Measurements from ENCODE around the gene NRXN3. TPM values are rescaled to one million over a fixed set of nuclear protein-coding genes. Genes with fewer than 3 reads are reported as not detected.
A peak's percentile ranks its signal among the peaks of the same experiment; 100 is the strongest.

The NRXN3 gene
- polyA plus RNA-seq, 1 of the 3 experiments (the other 2 are of a cell fraction): 1.6 TPM

DNA sequence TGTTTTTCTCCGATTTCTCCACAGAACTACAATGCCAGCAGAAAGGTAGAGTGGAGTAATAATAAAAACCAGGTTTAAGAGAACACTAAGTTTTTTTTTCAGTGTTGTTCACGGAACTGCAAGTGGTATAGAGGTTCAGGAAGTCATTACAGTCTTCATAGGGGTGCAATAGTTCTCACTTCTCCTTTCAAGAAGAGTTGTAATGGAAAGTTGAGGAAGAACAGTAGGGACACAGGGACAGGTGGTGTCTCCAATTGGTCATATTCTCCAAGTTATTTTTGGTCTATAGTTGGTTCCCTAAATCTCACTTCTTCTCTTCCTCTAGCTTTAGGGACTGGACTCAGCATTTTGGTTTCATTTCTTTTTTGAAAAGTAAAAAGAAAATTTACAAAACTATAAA is 894.0 kb downstream of the NRXN3 start:
- Histone ChIP-seq H3K9me3 (no peaks in the 10 kb centered on the region), H3K4me2 (no peak overlapping the region), H2AFZ (ENCODE audit: low read depth) (no peak overlapping the region), H3F3A (replicated peaks; ENCODE audit: insufficient read depth) (no peaks in the 10 kb centered on the region), H3K36me3 (replicated peaks in 1 of 2; ENCODE audit: control insufficient read depth in 1 of 2, insufficient read depth in 2 of 2, low read length in 1 of 2) (no peaks in the 10 kb centered on the region), H3K79me2 (ENCODE audit: insufficient read depth) (no peaks in the 10 kb centered on the region), H3K9me2 (no peaks in the 10 kb centered on the region), H3K27ac (ENCODE audit: low read depth in 2 of 2, low read length in 1 of 2) (no peak overlapping the region), H4K20me1 (ENCODE audit: insufficient read depth) (no peaks in the 10 kb centered on the region), H3K4me1 (ENCODE audit: control insufficient read depth in 1 of 2, insufficient read depth in 2 of 2, low read depth in 1 of 2, low read length in 1 of 2) (no peaks in the 10 kb centered on the region), H3K4me3 (ENCODE audit: low read depth in 2 of 2, low read length in 1 of 2) (no peak overlapping the region), H3K27me3 (ENCODE audit: insufficient read depth) (no peaks in the 10 kb centered on the region), H3K9ac (no peak overlapping the region)
- ChIA-PET POLR2A (no interaction called here), CTCF (no interaction called here)
- 29% methylated on average over 2 of the region's 2 CpGs for whole genome bisulfite sequencing (ENCODE audit: low lambda C conversion rate)
- TF ChIP-seq NFIC (IDR thresholded peaks at IDR 0.05; ENCODE audit: borderline replicate concordance) (no peak), EZH2phosphoT487 (IDR thresholded peaks at IDR 0.05; ENCODE audit: borderline replicate concordance, low read depth) (no peak), MEF2A (IDR thresholded peaks at IDR 0.05; ENCODE audit: borderline replicate concordance, low read depth) (no peak), TCF12 (IDR thresholded peaks at IDR 0.05) (no peak), PBX3 (IDR thresholded peaks at IDR 0.05) (no peak), GABPA (IDR thresholded peaks at IDR 0.05; ENCODE audit: low read depth) (no peak), IRF3 (IDR thresholded peaks at IDR 0.05; ENCODE audit: low read depth, low read length) (no peak), EP300 (IDR thresholded peaks at IDR 0.05; ENCODE audit: borderline replicate concordance in 1 of 2, low read depth in 1 of 2, low read length in 1 of 2) (no peak)
- TF ChIP-seq, protein P1, sequence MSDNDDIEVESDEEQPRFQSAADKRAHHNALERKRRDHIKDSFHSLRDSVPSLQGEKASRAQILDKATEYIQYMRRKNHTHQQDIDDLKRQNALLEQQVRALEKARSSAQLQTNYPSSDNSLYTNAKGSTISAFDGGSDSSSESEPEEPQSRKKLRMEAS (IDR thresholded peaks at IDR 0.05; ENCODE audit: low read depth): no peak
- no peak for DNase-seq

DNA sequence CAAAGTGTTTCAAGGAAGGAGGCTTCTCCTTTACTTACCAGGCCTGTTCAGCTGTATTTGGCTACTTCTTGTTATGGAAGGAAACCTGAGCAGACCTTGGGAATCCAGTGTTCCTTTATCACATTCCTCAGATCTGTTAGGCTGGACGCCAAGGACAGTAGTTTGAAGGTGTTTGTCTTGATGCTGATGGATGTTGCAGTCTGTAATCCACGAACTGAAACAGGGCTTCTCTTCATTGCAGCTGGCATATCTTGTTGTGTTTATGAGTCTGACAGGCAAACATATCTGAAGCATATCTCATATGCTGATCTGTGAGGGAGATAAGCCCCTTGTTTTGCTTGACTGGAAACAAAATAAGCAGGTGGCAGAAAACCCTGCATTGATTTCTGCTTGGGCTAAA is 904.3 kb downstream of the NRXN3 start:
- Histone ChIP-seq H3K4me2 (no peak overlapping the region), H2AFZ (ENCODE audit: low read depth) (peak overlapping the region; percentile 17; the same call in 1 of the 2 replicates), H3K27ac (ENCODE audit: low read depth in 2 of 2, low read length in 1 of 2) (no peak overlapping the region), H3K9ac (no peak overlapping the region), H3K9me2 (no peaks in the 10 kb centered on the region), H4K20me1 (ENCODE audit: insufficient read depth) (no peaks in the 10 kb centered on the region), H3K27me3 (ENCODE audit: insufficient read depth) (no peaks in the 10 kb centered on the region), H3F3A (replicated peaks; ENCODE audit: insufficient read depth) (no peaks in the 10 kb centered on the region), H3K4me3 (ENCODE audit: low read depth in 2 of 2, low read length in 1 of 2) (no peak overlapping the region), H3K79me2 (ENCODE audit: insufficient read depth) (no peaks in the 10 kb centered on the region), H3K9me3 (no peaks in the 10 kb centered on the region), H3K36me3 (replicated peaks in 1 of 2; ENCODE audit: control insufficient read depth in 1 of 2, insufficient read depth in 2 of 2, low read length in 1 of 2) (no peaks in the 10 kb centered on the region), H3K4me1 (ENCODE audit: control insufficient read depth in 1 of 2, insufficient read depth in 2 of 2, low read depth in 1 of 2, low read length in 1 of 2) (no peaks in the 10 kb centered on the region; a peak in 1 of 4 replicates)
- WGBS (ENCODE audit: low lambda C conversion rate): 0% methylated on average over 2 of the region's 2 CpGs
- TF ChIP-seq RAD21 (IDR thresholded peaks at IDR 0.05; ENCODE audit: low read length) (no peak), TCF12 (IDR thresholded peaks at IDR 0.05) (0 out of 2 replicates have a peak, but pooled peaks have one; percentile 13), PBX3 (IDR thresholded peaks at IDR 0.05) (peak; percentile 38; the same call in 1 of the 2 replicates)
- CTCF ChIA-PET: interaction anchor here (0.6 kb wide), 1 partner anchor 64 kb away, joined by 3 read pairs; no protein-coding TSS in a partner anchor
- POLR2A ChIA-PET: interaction anchor here (0.7 kb wide), 1 partner anchor 713 kb away, joined by 4 read pairs; no protein-coding TSS in a partner anchor
- DNase-seq: no peak

Measured in SK-N-SH (cell line).